Stimulated activated CD4-positive, alpha-beta T cell treated with anti-CD3 and anti-CD28 coated beads, Interleukin-1b, Interleukin-23, amount 100 ng/mL, for 4 hours (primary cell): ENCODE results near the gene NIPAL4.
"Not testable (repeated sequence)": the region's sequence is repeated elsewhere in the genome, so short reads cannot be mapped to it uniquely, and the experiment has no call there.

Experiments used
- DNase-seq, 2 donors: peaks; one replicate each; pipeline ENCODE4 v3.0.0-alpha.2; 2020; ENCODE audit warnings: low read depth in 2 of 2

The NIPAL4 gene

GRCh38 chr5:157459715-157460599 lies at the start of gene NIPAL4:
TSS of gene NIPAL4 (plus strand) at chr5:157460213. CDS start at chr5:157460321, 108 bp downstream.
- DNase-seq: peak; percentile 31 to 44

- no peak for DNase-seq
Measured at GRCh38 chr5:157415838-157416237, 44.2 kb upstream of the NIPAL4 start.

- DNase-seq: not testable (repeated sequence)
Measured at GRCh38 chr5:157419521-157419920, 40.5 kb upstream of the NIPAL4 start.

- not testable (repeated sequence) for DNase-seq
Measured at GRCh38 chr5:157429920-157430319, 30.1 kb upstream of the NIPAL4 start.

- peak in 1 of 2 donors; percentile 26 for DNase-seq
Measured at GRCh38 chr5:157431544-157432200, 28.3 kb upstream of the NIPAL4 start.

- DNase-seq: no peak
Measured at GRCh38 chr5:157434096-157434495, 25.9 kb upstream of the NIPAL4 start.

GRCh38 chr5:157443041-157443549 lies 16.9 kb upstream of the NIPAL4 start:
- no peak for DNase-seq

GRCh38 chr5:157444224-157444623 lies 15.8 kb upstream of the NIPAL4 start:
- DNase-seq: no peak

- no peak for DNase-seq
Measured at GRCh38 chr5:157445745-157446411, 14.1 kb upstream of the NIPAL4 start.

- no peak for DNase-seq
Measured at GRCh38 chr5:157446412-157446935, 13.5 kb upstream of the NIPAL4 start.

- no peak for DNase-seq
Measured at GRCh38 chr5:157447201-157447637, 12.8 kb upstream of the NIPAL4 start.

GRCh38 chr5:157449011-157449723 lies 10.8 kb upstream of the NIPAL4 start:
- no peak for DNase-seq

GRCh38 chr5:157450024-157450423 lies 10.0 kb upstream of the NIPAL4 start:
- DNase-seq: no peak

GRCh38 chr5:157451806-157452205 lies 8.2 kb upstream of the NIPAL4 start:
- no peak for DNase-seq

GRCh38 chr5:157454273-157454672 lies 5.7 kb upstream of the NIPAL4 start:
- no peak for DNase-seq

GRCh38 chr5:157455057-157455456 lies 5.0 kb upstream of the NIPAL4 start:
- DNase-seq: no peak

- no peak for DNase-seq
Measured at GRCh38 chr5:157456301-157456700, 3.7 kb upstream of the NIPAL4 start.

GRCh38 chr5:157457391-157457790 lies 2.6 kb upstream of the NIPAL4 start:
- DNase-seq: no peak

GRCh38 chr5:157458835-157459234 lies 1.2 kb upstream of the NIPAL4 start:
- no peak for DNase-seq

GRCh38 chr5:157460921-157461792 lies 1.1 kb downstream of the NIPAL4 start:
- no peak for DNase-seq
